Adipose tissue (tissue), 3 donors: ENCODE measurements around the gene PBRM1. TPM values are rescaled to one million over a fixed set of nuclear protein-coding genes. Genes with fewer than 3 reads are reported as not detected.

Experiments used
- H3K27ac ChIP-seq: one replicate; pipeline ENCODE4 v1.5.1; 2013; ENCODE audit warnings: low read depth, low read length
- WGBS, 3 donors: extraction: QIAGEN DNeasy Blood & Tissue Kit; methylation state at CpG; one replicate each; pipeline ENCODE4 v1.1.7; 2013; 5-methylcytosine and 5-hydroxymethylcytosine counted together
- polyA plus RNA-seq, 3 donors: library from polyadenylated mRNA; stranded (reverse); fragments of 200-250 nt; gene quantifications; one replicate each; pipeline ENCODE4 v1.2.3, GENCODE V29; 2013
- donor health status: healthy with polysubstance abuse.
- donor health status: Bipolar disorder and iron deficiency.
- donor health status: healthy.

PBRM1 gene
- polyA plus RNA-seq, 3 donors, result 8.1 to 20.9 (median 15.3) TPM

DNA sequence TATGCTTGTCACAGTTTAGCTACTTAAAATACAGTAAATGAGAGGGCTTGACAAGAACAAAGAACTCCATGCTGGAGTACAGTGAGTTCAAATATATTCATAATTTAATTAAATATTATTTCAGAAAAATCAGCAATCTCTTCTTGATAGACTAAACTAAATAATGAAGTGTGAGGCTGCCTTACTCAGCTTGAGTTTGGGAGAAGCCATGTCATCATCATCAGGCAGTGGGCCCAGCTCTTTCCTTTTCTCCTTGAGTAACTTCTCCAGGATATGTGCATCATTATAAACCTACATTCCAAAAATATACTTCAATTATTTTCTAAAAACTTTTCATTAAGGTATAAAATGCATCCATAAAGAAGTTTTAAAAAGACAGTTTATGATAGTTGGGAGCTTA lies 70.5 kb downstream of the PBRM1 start:
- H3K27ac ChIP-seq, result no peak overlapping the region

DNA sequence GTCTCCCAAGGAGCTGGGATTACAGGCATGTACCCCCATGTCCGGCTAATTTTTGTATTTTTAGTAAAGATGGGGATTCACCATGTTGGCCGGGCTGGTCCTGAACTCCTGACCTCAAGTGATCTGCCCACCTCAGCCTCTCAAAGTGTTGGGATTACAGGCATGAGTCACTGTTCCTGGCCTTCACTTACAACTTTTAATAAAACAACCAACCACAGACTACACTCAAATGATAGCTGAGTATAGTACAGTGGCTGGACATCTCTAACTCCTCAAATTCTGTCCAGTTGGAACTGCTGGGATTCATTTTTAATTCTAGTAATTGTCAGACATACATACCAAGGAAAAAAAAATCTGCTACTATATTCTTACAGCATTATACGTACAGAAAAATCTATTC lies 71.0 kb downstream of the PBRM1 start:
- H3K27ac ChIP-seq, result no peak overlapping the region
- 95 to 99% (median 95%) methylated on average over 3 of the region's 3 CpGs for WGBS, 3 donors

GRCh38 chr3:52609316-52609815 lies 76.3 kb downstream of the PBRM1 start:
- WGBS, 3 donors, result 96 to 98% (median 97%) methylated on average over 8 of the region's 8 CpGs
- no peak overlapping the region for H3K27ac ChIP-seq

GRCh38 chr3:52608337-52608736 lies 77.4 kb downstream of the PBRM1 start:
- H3K27ac ChIP-seq, result no peak overlapping the region
- WGBS, 3 donors, result 74 to 95% (median 92%) methylated on average over 2 of the region's 2 CpGs

DNA sequence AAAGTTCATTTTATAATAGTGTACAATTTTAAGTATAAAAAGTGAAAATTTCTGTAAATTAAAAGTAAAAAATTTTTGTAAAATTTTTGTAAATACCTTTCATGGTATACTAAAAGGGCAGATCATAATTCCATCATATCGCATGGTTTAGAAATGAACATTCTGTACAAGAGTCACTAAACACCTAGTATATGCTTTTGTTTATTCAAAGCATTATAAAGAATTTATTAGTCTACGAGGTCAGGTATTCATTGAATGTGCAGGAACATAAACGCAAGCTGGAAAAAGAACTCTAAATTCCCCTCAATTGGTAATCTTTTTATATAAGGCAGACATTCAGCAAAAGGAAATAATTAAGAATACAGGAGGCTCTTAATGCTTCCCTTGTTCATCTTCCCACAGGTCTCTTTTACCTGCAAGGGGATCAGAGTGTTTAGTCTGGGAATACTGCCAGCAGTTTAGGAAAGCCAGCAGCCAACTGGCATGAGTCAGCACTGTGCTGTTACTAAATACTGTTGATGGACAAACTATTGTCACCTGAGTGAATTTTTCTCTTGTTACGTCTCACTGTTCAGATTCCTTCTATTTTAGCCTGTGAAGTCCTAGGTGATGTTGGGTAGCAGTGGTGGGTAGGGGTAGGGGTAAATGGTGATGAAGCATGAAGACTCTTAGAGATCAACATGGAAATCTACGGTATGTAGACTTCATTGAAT lies 79.2 kb downstream of the PBRM1 start:
- 66 to 78% (median 75%) methylated on average over 5 of the region's 5 CpGs for WGBS, 3 donors
- no peak overlapping the region for H3K27ac ChIP-seq

GRCh38 chr3:52600258-52600657 lies 85.5 kb downstream of the PBRM1 start:
- H3K27ac ChIP-seq, result no peak overlapping the region

DNA sequence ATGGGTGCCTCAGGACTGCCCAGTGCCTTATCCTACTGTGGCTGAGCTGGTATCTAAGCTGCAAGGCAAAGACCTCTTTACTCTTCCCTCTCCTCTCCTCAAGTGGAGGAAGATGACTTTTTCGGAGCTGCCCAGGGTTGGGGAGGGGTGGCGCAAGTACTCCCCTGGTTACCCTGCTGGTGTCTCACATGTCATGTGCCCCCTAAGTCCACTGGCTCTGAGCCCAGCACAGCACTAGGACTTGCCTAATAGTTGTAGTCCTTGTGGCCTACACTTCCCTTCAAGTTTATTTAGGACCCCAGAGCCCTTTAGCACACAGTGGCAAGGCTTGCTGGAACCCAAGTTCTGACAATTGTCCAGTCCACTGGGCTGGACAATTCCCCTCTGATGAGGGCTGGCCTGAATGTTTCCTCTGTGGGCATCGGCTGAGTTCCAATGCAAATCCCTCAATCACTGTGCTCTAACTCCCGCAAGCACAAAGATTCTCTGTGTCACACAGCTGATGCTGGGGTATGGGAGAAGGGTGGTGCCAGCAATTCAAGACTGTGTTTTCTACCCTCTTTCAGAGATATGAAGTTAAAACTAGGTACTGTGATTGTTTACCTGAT lies 89.0 kb downstream of the PBRM1 start:
- 80 to 95% (median 84%) methylated on average over 4 of the region's 4 CpGs for WGBS, 3 donors

DNA sequence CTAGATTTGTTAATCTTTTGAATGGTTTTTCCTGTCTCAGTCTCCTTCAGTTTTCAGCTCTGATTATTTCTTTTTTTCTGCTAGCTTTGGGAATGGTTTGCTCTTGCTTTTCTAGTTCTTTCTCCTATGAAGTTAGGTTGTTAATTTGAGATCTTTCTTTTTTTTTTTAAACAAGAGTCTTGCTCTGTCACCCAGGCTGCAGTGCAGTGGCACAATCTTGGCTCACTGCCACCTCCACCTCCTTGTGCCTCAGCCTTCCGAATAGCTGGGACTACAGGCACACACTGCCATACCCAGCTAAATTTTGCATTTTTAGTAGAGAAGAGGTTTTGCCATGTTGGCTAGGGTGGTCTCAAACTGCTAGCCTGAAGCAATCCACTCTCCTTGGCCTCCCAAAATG lies 92.6 kb downstream of the PBRM1 start:
- 42 to 90% (median 82%) methylated on average over 1 of the region's 1 CpG for WGBS, 3 donors
- no peak overlapping the region for H3K27ac ChIP-seq

More for the DNA sequence above, 89.0 kb downstream of the PBRM1 start:
- H3K27ac ChIP-seq, result no peak overlapping the region

GRCh38 chr3:52574056-52574965 lies 111.4 kb downstream of the PBRM1 start:
- H3K27ac ChIP-seq, result no peak overlapping the region
- WGBS, 3 donors, result 90 to 94% (median 94%) methylated on average over 6 of the region's 6 CpGs

DNA sequence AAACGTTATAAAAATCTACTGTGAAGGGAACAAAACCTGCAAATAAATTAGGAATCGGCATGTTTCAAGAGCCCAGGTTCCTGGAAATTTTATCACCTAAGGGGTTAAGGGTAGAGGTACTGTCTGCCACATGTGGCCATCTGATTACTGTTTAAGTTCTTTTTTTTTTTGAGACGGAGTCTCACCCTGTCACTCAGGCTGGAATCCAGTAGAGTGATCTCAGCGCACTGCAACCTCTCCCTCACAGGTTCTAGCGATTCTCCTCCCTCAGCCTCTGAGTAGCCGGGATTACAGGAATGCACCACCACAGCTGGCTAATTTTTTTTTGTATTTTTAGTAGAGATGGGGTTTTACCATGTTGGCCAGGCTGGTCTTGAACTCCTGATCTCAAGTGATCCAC lies 113.5 kb downstream of the PBRM1 start:
- no peak overlapping the region for H3K27ac ChIP-seq

DNA sequence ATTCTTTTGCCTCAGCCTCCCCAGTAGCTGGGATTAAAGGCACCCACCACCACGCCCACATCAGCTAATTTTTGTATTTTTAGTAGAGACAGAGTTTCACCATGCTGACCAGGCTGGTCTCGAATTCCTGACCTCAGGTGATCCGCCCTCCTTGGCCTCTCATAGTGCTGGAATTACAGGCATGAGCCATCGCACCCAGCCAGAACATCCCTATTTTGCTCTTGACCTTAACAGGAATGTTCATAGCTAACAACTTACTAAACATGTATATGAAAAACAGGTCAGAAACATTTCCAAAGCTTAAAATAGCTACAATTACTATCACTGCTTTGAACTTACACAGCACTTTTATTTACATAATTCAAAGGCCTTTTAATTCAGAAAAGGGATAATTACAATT lies 115.6 kb downstream of the PBRM1 start:
- H3K27ac ChIP-seq, result no peak overlapping the region
- 90 to 99% (median 93%) methylated on average over 4 of the region's 4 CpGs for WGBS, 3 donors

More for the DNA sequence above, 113.5 kb downstream of the PBRM1 start:
- WGBS, 3 donors, result 68 to 79% (median 72%) methylated on average over 6 of the region's 6 CpGs

DNA sequence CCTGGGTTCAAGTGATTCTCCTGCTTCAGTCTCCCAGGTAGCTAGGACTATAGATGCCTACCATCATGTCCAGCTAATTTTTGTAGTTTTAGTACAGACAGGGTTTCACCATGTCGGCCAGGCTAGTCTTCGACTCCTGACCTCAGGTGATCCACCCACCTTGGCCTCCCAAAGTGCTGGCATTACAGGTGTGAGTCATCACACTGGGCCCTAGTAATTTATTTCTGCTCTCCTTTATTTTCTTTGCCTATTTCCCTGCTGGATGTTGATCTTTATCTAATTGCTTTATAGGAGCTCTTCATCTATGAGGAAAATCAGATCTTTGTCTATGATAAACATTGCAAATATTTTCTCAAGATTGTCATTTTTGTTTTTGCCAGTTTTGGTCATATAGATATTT lies 117.6 kb downstream of the PBRM1 start:
- WGBS, 3 donors, result 96 to 100% (median 98%) methylated on average over 2 of the region's 2 CpGs
- no peak overlapping the region for H3K27ac ChIP-seq

GRCh38 chr3:52563984-52564383 lies 121.7 kb downstream of the PBRM1 start:
- H3K27ac ChIP-seq, result no peak overlapping the region
- WGBS, 3 donors, result 65 to 92% (median 76%) methylated on average over 2 of the region's 2 CpGs

GRCh38 chr3:52561028-52561747 lies 124.5 kb downstream of the PBRM1 start:
- 78 to 81% (median 81%) methylated on average over 4 of the region's 4 CpGs for WGBS, 3 donors
- no peak overlapping the region for H3K27ac ChIP-seq

DNA sequence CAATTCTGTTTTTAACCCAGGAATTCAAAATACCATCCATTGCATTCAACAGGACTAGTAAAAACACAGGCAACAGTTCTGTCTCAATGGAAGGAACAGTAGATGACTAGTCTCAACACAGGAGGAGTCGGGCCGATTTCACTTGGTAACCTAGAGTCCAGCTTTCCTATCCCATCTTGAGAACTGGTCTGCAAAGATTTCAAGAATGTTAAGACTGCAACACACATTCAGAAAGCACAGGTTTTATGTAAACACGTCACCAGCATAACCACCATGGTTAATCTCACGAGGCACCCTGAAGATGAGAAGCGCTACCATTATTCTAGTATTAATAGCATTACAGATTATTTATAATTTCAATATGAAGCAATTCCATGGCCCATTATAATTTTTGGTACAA lies 127.3 kb downstream of the PBRM1 start:
- 95 to 97% (median 96%) methylated on average over 5 of the region's 5 CpGs for WGBS, 3 donors
- H3K27ac ChIP-seq, result no peak overlapping the region

- 69 to 93% (median 91%) methylated on average over 9 of the region's 9 CpGs for WGBS, 3 donors
- H3K27ac ChIP-seq, result no peak overlapping the region
Observed at GRCh38 chr3:52557011-52557960, 128.4 kb downstream of the PBRM1 start.

GRCh38 chr3:52555056-52555455 lies 130.7 kb downstream of the PBRM1 start:
- H3K27ac ChIP-seq, result no peak overlapping the region
- 100% methylated on average over 1 of the region's 1 CpG for WGBS, 3 donors
